Astrocyte (in vitro differentiated cells and primary cell): ENCODE results near the gene TRERF1.

Experiments
- EZH2 ChIP-seq: IDR thresholded peaks from 2 replicates; pipeline ENCODE4 v1.6.1; 2012; ENCODE audit warnings: mild to moderate bottlenecking, low read length, inconsistent platforms; ENCODE audit not compliant: insufficient read depth
- TF ChIP-seq, protein P1 (sequence below): IDR thresholded peaks from 2 replicates; pipeline ENCODE4 v1.5.1; 2011; ENCODE audit warnings: low read depth, mild to moderate bottlenecking, inconsistent platforms, low read length, moderate library complexity; ENCODE audit not compliant: insufficient read depth

DNA sequence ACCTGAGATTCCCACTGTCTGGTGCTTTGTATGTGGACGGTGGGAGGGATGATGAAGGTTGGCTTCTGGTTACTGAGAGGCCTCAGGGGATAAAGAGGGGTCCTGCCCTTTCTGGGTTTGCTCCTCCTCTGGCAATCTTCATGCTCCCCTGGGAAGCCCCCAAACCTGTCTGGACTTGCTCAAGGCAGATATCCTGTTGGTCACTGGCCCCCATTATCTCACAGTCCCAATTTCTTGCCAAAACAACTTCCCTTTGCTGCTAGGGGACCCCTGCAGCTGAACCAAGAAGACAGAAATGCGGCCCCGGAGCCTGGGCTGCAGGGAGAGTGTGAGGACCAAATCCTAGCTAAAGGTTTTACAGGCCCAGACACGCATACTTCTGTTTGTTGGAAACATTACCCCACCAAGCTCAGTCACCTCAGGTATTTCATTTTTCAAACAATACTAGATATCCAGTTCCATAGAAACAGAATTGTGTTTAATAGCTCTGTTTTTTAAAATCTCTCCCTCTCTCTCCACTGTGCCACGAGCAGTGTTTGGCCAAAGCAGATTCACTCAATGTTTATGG is 170.7 kb downstream of the TRERF1 start:
- TF ChIP-seq EZH2 = no peak
- TF ChIP-seq, protein P1, sequence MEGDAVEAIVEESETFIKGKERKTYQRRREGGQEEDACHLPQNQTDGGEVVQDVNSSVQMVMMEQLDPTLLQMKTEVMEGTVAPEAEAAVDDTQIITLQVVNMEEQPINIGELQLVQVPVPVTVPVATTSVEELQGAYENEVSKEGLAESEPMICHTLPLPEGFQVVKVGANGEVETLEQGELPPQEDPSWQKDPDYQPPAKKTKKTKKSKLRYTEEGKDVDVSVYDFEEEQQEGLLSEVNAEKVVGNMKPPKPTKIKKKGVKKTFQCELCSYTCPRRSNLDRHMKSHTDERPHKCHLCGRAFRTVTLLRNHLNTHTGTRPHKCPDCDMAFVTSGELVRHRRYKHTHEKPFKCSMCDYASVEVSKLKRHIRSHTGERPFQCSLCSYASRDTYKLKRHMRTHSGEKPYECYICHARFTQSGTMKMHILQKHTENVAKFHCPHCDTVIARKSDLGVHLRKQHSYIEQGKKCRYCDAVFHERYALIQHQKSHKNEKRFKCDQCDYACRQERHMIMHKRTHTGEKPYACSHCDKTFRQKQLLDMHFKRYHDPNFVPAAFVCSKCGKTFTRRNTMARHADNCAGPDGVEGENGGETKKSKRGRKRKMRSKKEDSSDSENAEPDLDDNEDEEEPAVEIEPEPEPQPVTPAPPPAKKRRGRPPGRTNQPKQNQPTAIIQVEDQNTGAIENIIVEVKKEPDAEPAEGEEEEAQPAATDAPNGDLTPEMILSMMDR = no peak
